IMR-90 (cell line): ENCODE data around the gene CARMIL1. TPM values are rescaled to one million over a fixed set of nuclear protein-coding genes. Genes with fewer than 3 reads are reported as not detected.

Source experiments
- ATAC-seq: fragments of 200-7000 bp; cut with Tn5 transposase; 2 replicates; pipeline ENCODE4 v1.9.1; 2020; ENCODE audit warnings: low read depth, mild to moderate bottlenecking, moderate library complexity
- BruUV-seq: library from RNA; stranded (reverse); fragments of 400-500 nt; replicated peaks from 2 replicates; lab custom pipeline; 2021; lab: Mats Ljungman, UMichigan
- CTCF ChIA-PET: fragments of 300-600 bp; formaldehyde crosslinking; extraction: SDS; loops from one replicate; lab custom pipeline; 2021; ENCODE audit warnings: antibody characterized with exemption; lab: Yijun Ruan, JAX
- POLR2A ChIA-PET: fragments of 300-600 bp; sonication (Branson Sonifier 250); formaldehyde crosslinking; loops from one replicate; lab custom pipeline; 2022; ENCODE audit warnings: antibody characterized with exemption; ENCODE audit not compliant: unreplicated experiment; lab: Charles Lee
- DNase-seq: peaks from one replicate; pipeline ENCODE4 v3.0.0; 2013
- H2AFZ ChIP-seq: replicated peaks from 2 replicates; pipeline ENCODE3; 2013; ENCODE audit warnings: low read length, mild to moderate bottlenecking; ENCODE audit not compliant: poor library complexity
- H2AK5ac ChIP-seq: 2 replicates; pipeline ENCODE4 v1.6.1; 2013; ENCODE audit warnings: low read depth, low read length, inconsistent platforms
- H2AK9ac ChIP-seq: replicated peaks from 2 replicates; pipeline ENCODE3; 2013; ENCODE audit warnings: mild to moderate bottlenecking, low read depth, low read length, moderate library complexity; ENCODE audit not compliant: poor library complexity
- H2BK120ac ChIP-seq: 2 replicates; pipeline ENCODE4 v1.6.1; 2013; ENCODE audit warnings: low read depth, low read length, inconsistent platforms
- H2BK15ac ChIP-seq: 3 replicates; pipeline ENCODE4 v1.6.1; 2013; ENCODE audit warnings: low read depth, low read length, inconsistent platforms
- H2BK20ac ChIP-seq: 2 replicates; pipeline ENCODE4 v1.6.1; 2013; ENCODE audit warnings: low read depth, mild to moderate bottlenecking, inconsistent platforms, low read length, moderate library complexity
- H2BK5ac ChIP-seq: 2 replicates; pipeline ENCODE4 v1.6.1; 2013; ENCODE audit warnings: mild to moderate bottlenecking, low read depth, low read length, inconsistent platforms; ENCODE audit not compliant: poor library complexity, severe bottlenecking
- H3K14ac ChIP-seq: replicated peaks from 2 replicates; pipeline ENCODE4 v1.6.1; 2013; ENCODE audit warnings: low read depth, low read length, inconsistent platforms
- H3K18ac ChIP-seq: 2 replicates; pipeline ENCODE4 v1.6.1; 2013; ENCODE audit warnings: low read depth, low read length, control low read depth
- H3K23ac ChIP-seq: 2 replicates; pipeline ENCODE4 v1.6.1; 2013; ENCODE audit warnings: low read depth, low read length, inconsistent platforms
- H3K27ac ChIP-seq: 2 replicates; pipeline ENCODE4 v1.5.1; 2013; ENCODE audit warnings: mild to moderate bottlenecking, control low read depth, low read length; ENCODE audit not compliant: insufficient read depth
- H3K27me3 ChIP-seq: 2 replicates; pipeline ENCODE4 v1.6.1; 2013; ENCODE audit warnings: low read length; ENCODE audit not compliant: control insufficient read depth, insufficient read depth
- H3K36me3 ChIP-seq: 2 replicates; pipeline ENCODE4 v1.6.1; 2013; ENCODE audit warnings: low read length, mixed read lengths; ENCODE audit not compliant: control insufficient read depth, insufficient read depth
- H3K4ac ChIP-seq: 2 replicates; pipeline ENCODE4 v1.6.1; 2013; ENCODE audit warnings: low read depth, low read length, inconsistent platforms
- H3K4me1 ChIP-seq: 2 replicates; pipeline ENCODE4 v1.6.1; 2013; ENCODE audit warnings: low read length, mixed read lengths; ENCODE audit not compliant: control insufficient read depth, insufficient read depth
- H3K4me2 ChIP-seq: 2 replicates; pipeline ENCODE4 v1.6.1; 2013; ENCODE audit warnings: low read depth, mild to moderate bottlenecking, control low read depth, low read length, moderate library complexity
- H3K4me3 ChIP-seq: 2 replicates; pipeline ENCODE4 v1.5.1; 2013; ENCODE audit warnings: low read depth, mild to moderate bottlenecking, control low read depth, low read length, moderate library complexity; ENCODE audit not compliant: insufficient read depth
- H3K56ac ChIP-seq: 2 replicates; pipeline ENCODE4 v1.6.1; 2013; ENCODE audit warnings: low read length, inconsistent platforms; ENCODE audit not compliant: insufficient read depth; ENCODE audit errors: extremely low read depth
- H3K79me1 ChIP-seq, 2 experiments: 2 replicates each; pipeline ENCODE4 v1.6.1; 2013; ENCODE audit warnings: low read length in 2 of 2, inconsistent platforms in 1 of 2, low read depth in 1 of 2
- H3K9ac ChIP-seq: 2 replicates; pipeline ENCODE4 v1.6.1; 2013; ENCODE audit warnings: low read depth, low read length, control low read depth
- H3K9me1 ChIP-seq: 2 replicates; pipeline ENCODE4 v1.6.1; 2013; ENCODE audit warnings: low read length, inconsistent platforms; ENCODE audit not compliant: insufficient read depth
- H3K9me3 ChIP-seq: 2 replicates; pipeline ENCODE4 v1.6.1; 2013; ENCODE audit warnings: low read length; ENCODE audit not compliant: control insufficient read depth, insufficient read depth
- H4K20me1 ChIP-seq: 2 replicates; pipeline ENCODE4 v1.6.1; 2013; ENCODE audit warnings: low read length, inconsistent platforms; ENCODE audit not compliant: insufficient read depth
- H4K5ac ChIP-seq: 2 replicates; pipeline ENCODE4 v1.6.1; 2013; ENCODE audit warnings: mild to moderate bottlenecking, low read depth, low read length, control low read depth
- H4K8ac ChIP-seq, 2 experiments: 2 replicates each; pipeline ENCODE4 v1.6.1; 2013; ENCODE audit warnings: low read depth in 2 of 2, low read length in 2 of 2, control low read depth in 1 of 2, inconsistent platforms in 1 of 2
- H4K91ac ChIP-seq: 2 replicates; pipeline ENCODE4 v1.6.1; 2013; ENCODE audit warnings: low read depth, low read length, inconsistent platforms; ENCODE audit not compliant: insufficient read depth
- BHLHE40 ChIP-seq: fragments of 150-350 bp; IDR thresholded peaks from 2 replicates; pipeline ENCODE4 v1.6.1; 2016; ENCODE audit warnings: mild to moderate bottlenecking, low read depth, low read length
- CEBPB ChIP-seq: IDR thresholded peaks from 2 replicates; pipeline ENCODE4 v1.6.1; 2012; ENCODE audit warnings: low read depth, low read length, improper control_type of control experiment
- CHD1 ChIP-seq: IDR thresholded peaks from 2 replicates; pipeline ENCODE4 v1.6.1; 2012; ENCODE audit warnings: low read depth, low read length, improper control_type of control experiment
- FOS ChIP-seq: fragments of 150-350 bp; IDR thresholded peaks from 2 replicates; pipeline ENCODE4 v1.6.1; 2016; ENCODE audit warnings: low read depth, low read length
- MAFK ChIP-seq: IDR thresholded peaks from 2 replicates; pipeline ENCODE4 v1.6.1; 2012; ENCODE audit warnings: low read depth, low read length, improper control_type of control experiment
- MAZ ChIP-seq: IDR thresholded peaks from 2 replicates; pipeline ENCODE4 v1.6.1; 2012; ENCODE audit warnings: low read depth, mild to moderate bottlenecking, low read length, improper control_type of control experiment, moderate library complexity, borderline replicate concordance
- MXI1 ChIP-seq: IDR thresholded peaks from 2 replicates; pipeline ENCODE4 v1.6.1; 2012; ENCODE audit warnings: low read depth, mild to moderate bottlenecking, low read length, moderate library complexity, borderline replicate concordance
- NFE2L2 ChIP-seq: fragments of 150-350 bp; IDR thresholded peaks from 2 replicates; pipeline ENCODE4 v1.6.1; 2016; ENCODE audit warnings: low read depth, mild to moderate bottlenecking, low read length
- POLR2A ChIP-seq: IDR thresholded peaks from 2 replicates; pipeline ENCODE4 v1.6.1; 2012; ENCODE audit warnings: mild to moderate bottlenecking, low read depth, low read length
- RAD21 ChIP-seq: IDR thresholded peaks from 2 replicates; pipeline ENCODE4 v1.6.1; 2012; ENCODE audit warnings: low read length, improper control_type of control experiment
- RCOR1 ChIP-seq: IDR thresholded peaks from 2 replicates; pipeline ENCODE4 v1.6.1; 2012; ENCODE audit warnings: mild to moderate bottlenecking, low read length, improper control_type of control experiment; ENCODE audit not compliant: insufficient replicate concordance
- RFX5 ChIP-seq: IDR thresholded peaks from 2 replicates; pipeline ENCODE4 v1.8.0; 2012; ENCODE audit warnings: low read depth, mild to moderate bottlenecking, low read length, moderate library complexity
- SMC3 ChIP-seq: fragments of 150-350 bp; IDR thresholded peaks from 2 replicates; pipeline ENCODE4 v1.6.1; 2016; ENCODE audit warnings: low read depth, mild to moderate bottlenecking, antibody characterized with exemption, low read length, moderate library complexity
- WGBS, 2 experiments: methylation state at CpG; one replicate each; pipeline versions ENCODE4 v1.1.5 to v1.1.7; 2013; ENCODE audit warnings: missing lambda C conversion rate in 2 of 2; ENCODE audit not compliant: insufficient read length in 1 of 2; ENCODE audit errors: extremely low coverage in 2 of 2; 5-methylcytosine and 5-hydroxymethylcytosine counted together
- dilution Hi-C: fragments of 300-500 bp; cut with HindIII; formaldehyde crosslinking; loops from one replicate; pipeline ENCODE4 v1.14.3; 2018; ENCODE audit warnings: low sequenced_read_pairs; ENCODE audit not compliant: unreplicated experiment
- in situ Hi-C: fragments of 300-500 bp; cut with MboI; formaldehyde crosslinking; loops from 3 replicates; pipeline ENCODE4 v1.14.3; 2019; ENCODE audit warnings: low sequenced_read_pairs, inconsistent platforms, mixed read lengths
- intact Hi-C: fragments of 100-400 bp; cut with micrococcal nuclease; formaldehyde crosslinking; loops from 2 replicates; pipeline ENCODE4 v1.10.0; 2022
- polyA plus RNA-seq, 3 experiments: library from polyadenylated mRNA; depleted of rRNA; stranded (reverse); fragments of >200 nt; gene quantifications; 2 replicates each; pipeline ENCODE4 v1.2.3, GENCODE V29; 2012; ENCODE audit warnings: low replicate concordance in 1 of 3
- total RNA-seq: library from RNA; depleted of rRNA; stranded (reverse); fragments of >200 nt; gene quantifications from 2 replicates; pipeline ENCODE4 v1.2.3, GENCODE V29; 2012
- TF ChIP-seq, protein P1 (sequence below): conservative IDR thresholded peaks from 2 replicates; pipeline ENCODE4 v1.5.1; 2012; ENCODE audit warnings: mild to moderate bottlenecking, low read depth, low read length, improper control_type of control experiment
- TF ChIP-seq, protein P2 (sequence below): fragments of 150-350 bp; IDR thresholded peaks from 2 replicates; pipeline ENCODE4 v1.6.1; 2017; ENCODE audit warnings: mild to moderate bottlenecking, antibody characterized with exemption, low read length, low read depth
- TF ChIP-seq, protein P3 (sequence below): fragments of 150-350 bp; IDR thresholded peaks from 2 replicates; pipeline ENCODE4 v1.6.1; 2016; ENCODE audit warnings: low read depth, mild to moderate bottlenecking, low read length, moderate library complexity, borderline replicate concordance

The CARMIL1 gene
- total and polyA plus RNA-seq, 2 of the 4 experiments (the other 2 are of a cell fraction): 1.3 to 2.9 TPM

DNA sequence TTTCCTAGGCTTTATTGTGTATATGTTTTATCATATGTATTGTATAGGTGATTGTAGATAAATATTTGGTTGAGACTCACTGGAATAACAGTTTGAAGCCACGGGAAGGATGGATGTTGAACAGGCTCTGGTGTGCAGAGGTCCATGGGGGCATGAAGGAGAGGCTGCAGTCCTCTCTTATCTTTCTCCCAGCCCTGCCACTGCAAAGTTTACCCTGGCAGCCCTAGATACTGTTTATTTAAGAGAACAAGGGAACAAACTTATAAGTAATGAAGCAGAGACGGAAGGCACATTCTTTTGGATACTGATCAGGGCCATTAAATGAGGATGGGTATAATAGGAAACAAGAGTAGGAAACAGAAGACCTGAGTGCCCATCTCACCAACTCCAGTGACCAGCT, 269.3 kb downstream of the CARMIL1 start:
- Histone ChIP-seq H3K27ac (no peak overlapping the region), H3K14ac (no peak overlapping the region), H3K18ac (no peak overlapping the region), H3K36me3 (no peaks in the 10 kb centered on the region), H3K23ac (no peak overlapping the region), H2BK120ac (no peak overlapping the region), H3K4ac (no peak overlapping the region), H2AFZ (no peak overlapping the region), H4K20me1 (no peaks in the 10 kb centered on the region), H4K91ac (no peak overlapping the region), H2BK20ac (no peak overlapping the region), H2AK5ac (no peak overlapping the region), H4K5ac (no peak overlapping the region), H3K4me2 (no peak overlapping the region), H4K8ac (no peak overlapping the region), H3K9ac (no peak overlapping the region), H3K27me3 (no peaks in the 10 kb centered on the region), H3K9me3 (no peaks in the 10 kb centered on the region), H3K9me1 (no peaks in the 10 kb centered on the region), H2BK5ac (no peak overlapping the region), H3K4me3 (no peak overlapping the region), H3K4me1 (no peaks in the 10 kb centered on the region), H2BK15ac (no peak overlapping the region), H2AK9ac (no peak overlapping the region), H3K56ac (no peak overlapping the region), H3K79me1 (no peaks in the 10 kb centered on the region)
- dilution Hi-C loops: no loop called here
- ChIA-PET CTCF (no interaction called here), POLR2A (no interaction called here)
- no TSS peak for BruUV-seq
- in situ Hi-C loops: no loop called here
- intact Hi-C loops: no loop called here
- no peak; the same call in 1 of the 2 replicates for ATAC-seq
- TF ChIP-seq, protein P1, sequence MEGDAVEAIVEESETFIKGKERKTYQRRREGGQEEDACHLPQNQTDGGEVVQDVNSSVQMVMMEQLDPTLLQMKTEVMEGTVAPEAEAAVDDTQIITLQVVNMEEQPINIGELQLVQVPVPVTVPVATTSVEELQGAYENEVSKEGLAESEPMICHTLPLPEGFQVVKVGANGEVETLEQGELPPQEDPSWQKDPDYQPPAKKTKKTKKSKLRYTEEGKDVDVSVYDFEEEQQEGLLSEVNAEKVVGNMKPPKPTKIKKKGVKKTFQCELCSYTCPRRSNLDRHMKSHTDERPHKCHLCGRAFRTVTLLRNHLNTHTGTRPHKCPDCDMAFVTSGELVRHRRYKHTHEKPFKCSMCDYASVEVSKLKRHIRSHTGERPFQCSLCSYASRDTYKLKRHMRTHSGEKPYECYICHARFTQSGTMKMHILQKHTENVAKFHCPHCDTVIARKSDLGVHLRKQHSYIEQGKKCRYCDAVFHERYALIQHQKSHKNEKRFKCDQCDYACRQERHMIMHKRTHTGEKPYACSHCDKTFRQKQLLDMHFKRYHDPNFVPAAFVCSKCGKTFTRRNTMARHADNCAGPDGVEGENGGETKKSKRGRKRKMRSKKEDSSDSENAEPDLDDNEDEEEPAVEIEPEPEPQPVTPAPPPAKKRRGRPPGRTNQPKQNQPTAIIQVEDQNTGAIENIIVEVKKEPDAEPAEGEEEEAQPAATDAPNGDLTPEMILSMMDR: no peak
- TF ChIP-seq RAD21 (no peak), POLR2A (no peak), SMC3 (no peak), RFX5 (no peak), MAFK (no peak), MXI1 (no peak), FOS (no peak), CEBPB (no peak), MAZ (no peak), BHLHE40 (no peak), NFE2L2 (no peak), CHD1 (no peak), RCOR1 (no peak)
- TF ChIP-seq, protein P2, sequence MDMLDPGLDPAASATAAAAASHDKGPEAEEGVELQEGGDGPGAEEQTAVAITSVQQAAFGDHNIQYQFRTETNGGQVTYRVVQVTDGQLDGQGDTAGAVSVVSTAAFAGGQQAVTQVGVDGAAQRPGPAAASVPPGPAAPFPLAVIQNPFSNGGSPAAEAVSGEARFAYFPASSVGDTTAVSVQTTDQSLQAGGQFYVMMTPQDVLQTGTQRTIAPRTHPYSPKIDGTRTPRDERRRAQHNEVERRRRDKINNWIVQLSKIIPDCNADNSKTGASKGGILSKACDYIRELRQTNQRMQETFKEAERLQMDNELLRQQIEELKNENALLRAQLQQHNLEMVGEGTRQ: no peak
- TF ChIP-seq, protein P3, sequence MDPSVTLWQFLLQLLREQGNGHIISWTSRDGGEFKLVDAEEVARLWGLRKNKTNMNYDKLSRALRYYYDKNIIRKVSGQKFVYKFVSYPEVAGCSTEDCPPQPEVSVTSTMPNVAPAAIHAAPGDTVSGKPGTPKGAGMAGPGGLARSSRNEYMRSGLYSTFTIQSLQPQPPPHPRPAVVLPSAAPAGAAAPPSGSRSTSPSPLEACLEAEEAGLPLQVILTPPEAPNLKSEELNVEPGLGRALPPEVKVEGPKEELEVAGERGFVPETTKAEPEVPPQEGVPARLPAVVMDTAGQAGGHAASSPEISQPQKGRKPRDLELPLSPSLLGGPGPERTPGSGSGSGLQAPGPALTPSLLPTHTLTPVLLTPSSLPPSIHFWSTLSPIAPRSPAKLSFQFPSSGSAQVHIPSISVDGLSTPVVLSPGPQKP: no peak
- DNase-seq: no peak
- WGBS, 2 experiments: no CpG with 5 or more reads among the region's 2 CpGs
